Activated CD4-positive, CD25-positive, alpha-beta regulatory T cell (primary cell): Measurements from ENCODE around the gene PLXNB3.
"Not testable (repeated sequence)": the region's sequence is repeated elsewhere in the genome, so short reads cannot be mapped to it uniquely, and the experiment has no call there.

ENCODE experiments used
- DNase-seq, 4 experiments: peaks; one replicate each; lab custom pipeline; 2025; lab: John Stamatoyannopoulos, UW

PLXNB3 gene

GRCh38 chrX:153732401-153732800 is 31.6 kb upstream of the PLXNB3 start:
- no peak for DNase-seq

- DNase-seq, result no peak
These were observed 30.3 kb upstream of the PLXNB3 start for GRCh38 chrX:153733651-153734240.

- DNase-seq, result no peak
These were observed 29.2 kb upstream of the PLXNB3 start for GRCh38 chrX:153734871-153735270.

GRCh38 chrX:153735274-153735673 is 28.8 kb upstream of the PLXNB3 start:
- DNase-seq, result no peak

- no peak for DNase-seq
These were observed 27.8 kb upstream of the PLXNB3 start for GRCh38 chrX:153736071-153736820.

- no peak for DNase-seq
These were observed 27.1 kb upstream of the PLXNB3 start for GRCh38 chrX:153736871-153737441.

GRCh38 chrX:153738056-153738605 is 25.9 kb upstream of the PLXNB3 start:
- no peak for DNase-seq

GRCh38 chrX:153739754-153740486 is 24.1 kb upstream of the PLXNB3 start:
- DNase-seq, result no peak

- no peak for DNase-seq
These were observed 23.3 kb upstream of the PLXNB3 start for GRCh38 chrX:153740631-153741222.

GRCh38 chrX:153741446-153741845 is 22.6 kb upstream of the PLXNB3 start:
- no peak for DNase-seq

GRCh38 chrX:153742111-153742510 is 21.9 kb upstream of the PLXNB3 start:
- not testable (repeated sequence) for DNase-seq

- not testable (repeated sequence) for DNase-seq
These were observed 21.1 kb upstream of the PLXNB3 start for GRCh38 chrX:153742796-153743467.

- not testable (repeated sequence) for DNase-seq
These were observed 20.4 kb upstream of the PLXNB3 start for GRCh38 chrX:153743468-153744209.

GRCh38 chrX:153744210-153745066 is 19.6 kb upstream of the PLXNB3 start:
- no peak for DNase-seq

GRCh38 chrX:153745067-153745433 is 19.0 kb upstream of the PLXNB3 start:
- DNase-seq, result not testable (repeated sequence)

GRCh38 chrX:153746359-153746758 is 17.7 kb upstream of the PLXNB3 start:
- no peak for DNase-seq

- not testable (repeated sequence) for DNase-seq
These were observed 17.1 kb upstream of the PLXNB3 start for GRCh38 chrX:153746991-153747390.

GRCh38 chrX:153749017-153749416 is 15.0 kb upstream of the PLXNB3 start:
- DNase-seq, result not testable (repeated sequence)

- no peak for DNase-seq
These were observed 13.8 kb upstream of the PLXNB3 start for GRCh38 chrX:153750127-153750774.
